Activated naive CD4-positive, alpha-beta T cell treated with anti-CD3 and anti-CD28 coated beads, Interleukin-2, amount 10 ng/mL, durations not matched to agents 7 days and 5 days (primary cell): ENCODE results near the gene GARIN6.

Source experiments
- CTCF ChIA-PET: fragments of 350-600 bp; sonication (Branson Sonifier 250); formaldehyde crosslinking; loops from one replicate; lab custom pipeline; 2021; ENCODE audit warnings: antibody characterized with exemption; lab: Charles Lee
- DNase-seq: peaks from one replicate; pipeline ENCODE4 v3.0.0-alpha.2; 2020
- H3K27ac Mint-ChIP-seq: one replicate; pipeline ENCODE4 v1.8.0; 2021; ENCODE audit warnings: mild to moderate bottlenecking, moderate library complexity, mixed read lengths
- H3K27me3 Mint-ChIP-seq: one replicate; pipeline ENCODE4 v1.8.0; 2021; ENCODE audit warnings: mild to moderate bottlenecking, mixed read lengths
- H3K36me3 Mint-ChIP-seq: one replicate; pipeline ENCODE4 v1.8.0; 2021; ENCODE audit warnings: mixed read lengths
- H3K4me1 Mint-ChIP-seq: one replicate; pipeline ENCODE4 v1.8.0; 2021; ENCODE audit warnings: mixed read lengths
- H3K4me3 Mint-ChIP-seq: one replicate; pipeline ENCODE4 v1.8.0; 2021; ENCODE audit warnings: mild to moderate bottlenecking, moderate library complexity, mixed read lengths
- H3K9me3 Mint-ChIP-seq: one replicate; pipeline ENCODE4 v1.8.0; 2021; ENCODE audit warnings: mixed read lengths

GARIN6 gene

GRCh38 chr12:99658671-99659349 lies 11.3 kb downstream of the GARIN6 start:
- H3K27me3 Mint-ChIP-seq = no peaks in the 10 kb centered on the region
- no peaks in the 10 kb centered on the region for H3K9me3 Mint-ChIP-seq
- H3K4me1 Mint-ChIP-seq = no peaks in the 10 kb centered on the region
- H3K4me3 Mint-ChIP-seq = no peak overlapping the region
- no peak for DNase-seq
- H3K36me3 Mint-ChIP-seq = no peaks in the 10 kb centered on the region
- CTCF ChIA-PET = no interaction called here
- no peak overlapping the region for H3K27ac Mint-ChIP-seq

DNA sequence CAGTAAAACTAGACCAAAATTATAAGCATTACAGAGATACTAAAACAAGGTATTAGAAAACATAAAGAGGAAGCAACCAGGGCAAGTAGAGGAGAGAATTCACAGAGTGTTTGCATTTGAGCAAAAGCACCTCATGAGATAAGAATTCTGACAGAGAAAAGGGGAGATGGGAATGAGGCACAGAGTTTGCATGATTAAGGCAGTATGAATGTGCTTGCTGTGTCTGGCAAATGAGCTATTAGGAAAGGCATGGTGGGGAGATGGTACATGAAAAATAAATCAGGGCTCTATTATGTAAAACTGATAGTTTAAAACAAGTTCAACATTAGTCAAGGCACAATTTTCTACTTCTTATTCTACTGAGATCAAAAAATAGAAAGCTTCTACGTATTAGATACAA lies 23.1 kb downstream of the GARIN6 start:
- Mint-ChIP-seq H3K27ac (no peak overlapping the region), H3K36me3 (no peaks in the 10 kb centered on the region), H3K9me3 (peaks cover 3% of the 10 kb centered on the region), H3K4me3 (no peak overlapping the region), H3K27me3 (no peaks in the 10 kb centered on the region), H3K4me1 (no peaks in the 10 kb centered on the region)
- DNase-seq = no peak
- CTCF ChIA-PET = no interaction called here

GRCh38 chr12:99680276-99680675 lies 32.7 kb downstream of the GARIN6 start:
- Mint-ChIP-seq H3K36me3 (no peaks in the 10 kb centered on the region), H3K4me1 (no peaks in the 10 kb centered on the region), H3K4me3 (no peak overlapping the region), H3K9me3 (peaks cover 20% of the 10 kb centered on the region), H3K27me3 (no peaks in the 10 kb centered on the region), H3K27ac (no peak overlapping the region)
- DNase-seq = no peak
- CTCF ChIA-PET = no interaction called here

- H3K4me3 Mint-ChIP-seq = no peak overlapping the region
- no peaks in the 10 kb centered on the region for H3K4me1 Mint-ChIP-seq
- CTCF ChIA-PET = no interaction called here
- H3K36me3 Mint-ChIP-seq = no peaks in the 10 kb centered on the region
- peaks cover 10% of the 10 kb centered on the region for H3K9me3 Mint-ChIP-seq
- DNase-seq = no peak
- H3K27me3 Mint-ChIP-seq = no peaks in the 10 kb centered on the region
- no peak overlapping the region for H3K27ac Mint-ChIP-seq
Observed at GRCh38 chr12:99686142-99686541, 38.6 kb downstream of the GARIN6 start.

DNA sequence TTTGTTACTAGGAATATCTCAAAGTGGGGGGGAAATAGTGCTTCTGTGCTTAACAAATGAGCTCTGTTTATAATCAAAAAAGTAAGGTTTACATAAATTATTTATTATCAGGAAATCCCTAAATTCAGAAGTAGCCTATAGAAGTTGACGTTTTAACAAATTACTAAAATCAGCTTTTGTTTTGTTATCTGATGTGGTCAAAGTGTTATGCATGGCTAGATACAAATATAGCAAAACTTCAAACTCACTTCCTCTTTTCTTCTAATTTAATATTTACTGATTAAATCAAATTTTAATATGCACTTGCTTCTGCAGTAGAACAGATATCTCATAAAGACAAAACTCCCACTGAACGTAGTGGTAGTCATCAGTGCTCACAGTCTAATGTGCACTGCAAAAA lies 47.5 kb downstream of the GARIN6 start:
- Mint-ChIP-seq H3K27me3 (no peaks in the 10 kb centered on the region), H3K27ac (no peak overlapping the region), H3K4me3 (no peak overlapping the region), H3K4me1 (no peaks in the 10 kb centered on the region), H3K9me3 (no peaks in the 10 kb centered on the region), H3K36me3 (no peaks in the 10 kb centered on the region)
- CTCF ChIA-PET = no interaction called here
- DNase-seq = no peak
